HCT116 (cell line): ENCODE results near the gene DFFA. TPM values are rescaled to one million over a fixed set of nuclear protein-coding genes. Genes with fewer than 3 reads are reported as not detected.

Experiments
- ATAC-seq: fragments of 200-7000 bp; cut with Tn5 transposase; 2 replicates; pipeline ENCODE4 v1.9.1; 2020; ENCODE audit warnings: mild to moderate bottlenecking, moderate library complexity
- BruUV-seq: library from RNA; stranded (reverse); fragments of 400-500 nt; replicated peaks from 2 replicates; lab custom pipeline; 2021; lab: Mats Ljungman, UMichigan
- CTCF ChIA-PET: fragments of 300-600 bp; sonication (Branson Sonifier 250); formaldehyde crosslinking; loops from one replicate; lab custom pipeline; 2021; ENCODE audit warnings: antibody characterized with exemption; lab: Charles Lee
- POLR2A ChIA-PET: fragments of 300-600, 350-600 bp; sonication (Branson Sonifier 250); formaldehyde crosslinking; loops from one replicate; lab custom pipeline; 2021; ENCODE audit warnings: antibody characterized with exemption; lab: Charles Lee
- RAD21 ChIA-PET, 2 experiments: fragments of 300-600 bp; sonication (Branson Sonifier 250); formaldehyde crosslinking; loops; one replicate each; lab custom pipeline; 2023; ENCODE audit warnings: low total read pairs in 2 of 2; ENCODE audit not compliant: uncharacterized antibody in 2 of 2, unreplicated experiment in 2 of 2, low non-redundant PET in 1 of 2; lab: Charles Lee
- DNase-seq: peaks from one replicate; pipeline ENCODE4 v3.0.0-alpha.2; 2010; ENCODE audit warnings: low read depth, low spot score
- H2AFZ ChIP-seq: fragments of 200-600 bp; shearing (Covaris generic), sonication (generic); 2 replicates; pipeline ENCODE4 v1.6.1; 2017; ENCODE audit warnings: low read depth, mixed run types, mixed read lengths, antibody characterized with exemption, low read length; ENCODE audit not compliant: poor library complexity, severe bottlenecking
- H3K27ac ChIP-seq: 2 replicates; pipeline ENCODE4 v1.5.1; 2012; ENCODE audit warnings: low read depth, low read length
- H3K27me3 ChIP-seq: fragments of 200-600 bp; sonication (generic); 2 replicates; pipeline ENCODE4 v1.6.1; 2016; ENCODE audit warnings: mixed run types, low read length, mixed read lengths; ENCODE audit not compliant: insufficient read depth
- H3K36me3 ChIP-seq, 2 experiments: fragments of 200-500 bp in 1 of 2; fragments of 200-600 bp in 1 of 2; sonication (Bioruptor generic) in 1 of 2; sonication (generic) in 1 of 2; 2 replicates each; pipeline versions ENCODE4 v1.5.1 to v1.6.1; 2014 to 2016; ENCODE audit warnings: low read length in 2 of 2, inconsistent platforms in 1 of 2, mixed read lengths in 1 of 2, mixed run types in 1 of 2; ENCODE audit not compliant: insufficient read depth in 2 of 2, control insufficient read depth in 1 of 2
- H3K4me1 ChIP-seq, 2 experiments: fragments of 200-600 bp in 1 of 2; sonication (generic) in 1 of 2; 2 replicates each; pipeline versions ENCODE4 v1.5.1 to v1.6.1; 2012 to 2017; ENCODE audit warnings: low read length in 2 of 2, inconsistent platforms in 1 of 2, mild to moderate bottlenecking in 1 of 2, mixed read lengths in 1 of 2, mixed run types in 1 of 2, moderate library complexity in 1 of 2; ENCODE audit not compliant: insufficient read depth in 2 of 2, control insufficient read depth in 1 of 2
- H3K4me2 ChIP-seq: fragments of 200-600 bp; sonication (generic); 2 replicates; pipeline ENCODE4 v1.6.1; 2017; ENCODE audit warnings: mixed run types, low read length, mixed read lengths
- H3K4me3 ChIP-seq, 2 experiments: fragments of 200-600 bp in 1 of 2; sonication (generic) in 1 of 2; replicated peaks in 1 of 2; 2 replicates each; pipeline ENCODE4 v1.5.1; 2011 to 2016; ENCODE audit warnings: low read length in 2 of 2, control low read depth in 1 of 2, low read depth in 1 of 2, mild to moderate bottlenecking in 1 of 2, mixed read lengths in 1 of 2, mixed run types in 1 of 2
- H3K79me2 ChIP-seq: fragments of 200-600 bp; sonication (generic); 2 replicates; pipeline ENCODE4 v1.6.1; 2017; ENCODE audit warnings: mild to moderate bottlenecking, mixed run types, low read length, moderate library complexity, mixed read lengths; ENCODE audit not compliant: insufficient read depth
- H3K9ac ChIP-seq: fragments of 200-600 bp; sonication (generic); 2 replicates; pipeline ENCODE4 v1.6.1; 2016; ENCODE audit warnings: low read length, mixed read lengths
- H3K9me2 ChIP-seq: fragments of 200-600 bp; sonication (generic), shearing (Covaris generic); 2 replicates; pipeline ENCODE4 v1.6.1; 2017; ENCODE audit warnings: mixed run types, mild to moderate bottlenecking, moderate library complexity; ENCODE audit not compliant: insufficient read depth
- H3K9me3 ChIP-seq, 2 experiments: fragments of 200-500 bp in 1 of 2; fragments of 200-600 bp in 1 of 2; sonication (Bioruptor generic) in 1 of 2; sonication (generic) in 1 of 2; 2 replicates each; pipeline ENCODE4 v1.6.1; 2014 to 2017; ENCODE audit warnings: low read length in 2 of 2, mixed read lengths in 2 of 2, inconsistent platforms in 1 of 2, low read depth in 1 of 2, mild to moderate bottlenecking in 1 of 2, mixed run types in 1 of 2, moderate library complexity in 1 of 2; ENCODE audit not compliant: control insufficient read depth in 1 of 2, insufficient read depth in 1 of 2
- H4K20me1 ChIP-seq: fragments of 200-600 bp; sonication (generic), shearing (Covaris generic); 2 replicates; pipeline ENCODE4 v1.6.1; 2017; ENCODE audit warnings: mixed run types, mild to moderate bottlenecking, moderate library complexity; ENCODE audit not compliant: insufficient read depth
- ATF3 ChIP-seq: IDR thresholded peaks from 2 replicates; pipeline ENCODE4 v1.6.1; 2012
- CBX3 ChIP-seq: IDR thresholded peaks from 2 replicates; pipeline ENCODE4 v1.6.1; 2012; ENCODE audit warnings: low read depth
- CEBPB ChIP-seq: IDR thresholded peaks from 2 replicates; pipeline ENCODE4 v1.6.1; 2012; ENCODE audit warnings: low read depth
- CTCF ChIP-seq, 3 experiments: fragments of 200-600 bp in 1 of 3; sonication (generic) in 1 of 3; IDR thresholded peaks in 2 of 3; conservative IDR thresholded peaks in 1 of 3; 2 replicates each; pipeline ENCODE4 v1.5.1; 2012 to 2017; ENCODE audit warnings: low read depth in 2 of 3, low read length in 2 of 3, antibody characterized with exemption in 1 of 3, borderline replicate concordance in 1 of 3, control low read depth in 1 of 3, mild to moderate bottlenecking in 1 of 3, mixed read lengths in 1 of 3, mixed run types in 1 of 3, moderate library complexity in 1 of 3; ENCODE audit not compliant: insufficient read depth in 1 of 3
- ELF1 ChIP-seq: IDR thresholded peaks from 2 replicates; pipeline ENCODE4 v1.6.1; 2012; ENCODE audit warnings: low read depth, borderline replicate concordance
- EZH2phosphoT487 ChIP-seq: fragments of 200-600 bp; IDR thresholded peaks from 2 replicates; pipeline ENCODE4 v1.6.1; 2018; ENCODE audit warnings: antibody characterized with exemption, borderline replicate concordance
- MAX ChIP-seq: IDR thresholded peaks from 2 replicates; pipeline ENCODE4 v1.6.1; 2012
- POLR2AphosphoS5 ChIP-seq: IDR thresholded peaks from 2 replicates; pipeline ENCODE4 v1.6.1; 2011; ENCODE audit warnings: mild to moderate bottlenecking, low read depth, low read length, moderate library complexity
- RAD21 ChIP-seq: IDR thresholded peaks from 2 replicates; pipeline ENCODE4 v1.6.1; 2012; ENCODE audit warnings: low read depth, mild to moderate bottlenecking
- REST ChIP-seq: IDR thresholded peaks from 2 replicates; pipeline ENCODE4 v1.6.1; 2012; ENCODE audit warnings: low read depth
- SP1 ChIP-seq: IDR thresholded peaks from 2 replicates; pipeline ENCODE4 v1.6.1; 2012; ENCODE audit warnings: low read depth
- SRF ChIP-seq: IDR thresholded peaks from 2 replicates; pipeline ENCODE4 v1.6.1; 2012; ENCODE audit warnings: low read depth
- TCF7L2 ChIP-seq: IDR thresholded peaks from 2 replicates; pipeline ENCODE4 v1.7.0; 2011; ENCODE audit warnings: borderline replicate concordance, inconsistent platforms; ENCODE audit not compliant: insufficient read depth, insufficient read length; ENCODE audit errors: extremely low read depth
- YY1 ChIP-seq: IDR thresholded peaks from 2 replicates; pipeline ENCODE4 v1.6.1; 2011; ENCODE audit warnings: low read length, low read depth, moderate library complexity, mild to moderate bottlenecking; ENCODE audit not compliant: insufficient replicate concordance; ENCODE audit errors: extremely low read depth
- ZBTB33 ChIP-seq: IDR thresholded peaks from 2 replicates; pipeline ENCODE4 v1.6.1; 2011; ENCODE audit warnings: mild to moderate bottlenecking, low read length, moderate library complexity; ENCODE audit not compliant: insufficient replicate concordance; ENCODE audit errors: extremely low read depth
- ZFX ChIP-seq: fragments of 450-650 bp; IDR thresholded peaks from 2 replicates; pipeline ENCODE4 v1.6.1; 2017
- ZNF274 ChIP-seq: fragments of 200-500 bp; sonication (Bioruptor generic); IDR thresholded peaks from 2 replicates; pipeline ENCODE4 v1.6.1; 2014; ENCODE audit warnings: mild to moderate bottlenecking, low read depth, low read length, inconsistent platforms
- intact Hi-C: fragments of 100-400 bp; cut with micrococcal nuclease; formaldehyde crosslinking; loops from 2 replicates; pipeline ENCODE4 v1.10.0; 2022
- total RNA-seq: library from RNA; stranded (reverse); gene quantifications from one replicate; pipeline ENCODE4 v1.2.1, GENCODE V29; 2021; ENCODE audit not compliant: unreplicated experiment

The DFFA gene
- total RNA-seq, 1 experiment from 2014 or later = 67.7 TPM

- intact Hi-C loops = no loop called here
- peaks cover 50 to 53% of the 10 kb centered on the region in 2 experiments for H3K36me3 ChIP-seq
Measured at GRCh38 chr1:10415211-10415930, 57.0 kb downstream of the DFFA start.

More at GRCh38 chr1:10415211-10415930, 57.0 kb downstream of the DFFA start:
- no peak for ATAC-seq
- no peak overlapping the region for H3K27ac ChIP-seq
- no peaks in the 10 kb centered on the region for H3K9me3 ChIP-seq
- BruUV-seq = no TSS peak
- ChIA-PET POLR2A (no interaction called here), RAD21 (no interaction called here), CTCF (no interaction called here)
- no peaks in the 10 kb centered on the region for H3K9me2 ChIP-seq
- H3K4me1 ChIP-seq = peaks cover 0 to 6% of the 10 kb centered on the region in 2 experiments; a peak in 2 of 4 replicates
- no peak for DNase-seq
- H3K4me2 ChIP-seq = no peak overlapping the region
- H4K20me1 ChIP-seq = no peaks in the 10 kb centered on the region
- H2AFZ ChIP-seq = no peak overlapping the region
- no peaks in the 10 kb centered on the region for H3K79me2 ChIP-seq
- TF ChIP-seq CEBPB (no peak), CTCF (IDR thresholded peaks at IDR 0.05 in 2 of 3, conservative IDR thresholded peaks at IDR 0.05 in 1 of 3; ENCODE audit: borderline replicate concordance in 1 of 3, insufficient read depth in 1 of 3, low read depth in 2 of 3, low read length in 2 of 3) (no peak), POLR2AphosphoS5 (no peak), ELF1 (no peak), YY1 (no peak), EZH2phosphoT487 (no peak), SRF (no peak), ZFX (no peak), REST (no peak), MAX (no peak), RAD21 (no peak), ZBTB33 (no peak), SP1 (no peak), TCF7L2 (no peak), ATF3 (no peak), ZNF274 (no peak), CBX3 (no peak)
- TF ChIP-seq, all 23 proteins: peak for 0
- Histone ChIP-seq H3K27me3 (no peaks in the 10 kb centered on the region), H3K4me3 (no peak overlapping the region), H3K9ac (no peak overlapping the region)
